ENCODE data around the gene SLIT1. TPM values are rescaled to one million over a fixed set of nuclear protein-coding genes. Genes with fewer than 3 reads are reported as not detected.

Gene SLIT1
- total RNA-seq, 1 donor from 2014 or later, result 0.49 TPM

DNA sequence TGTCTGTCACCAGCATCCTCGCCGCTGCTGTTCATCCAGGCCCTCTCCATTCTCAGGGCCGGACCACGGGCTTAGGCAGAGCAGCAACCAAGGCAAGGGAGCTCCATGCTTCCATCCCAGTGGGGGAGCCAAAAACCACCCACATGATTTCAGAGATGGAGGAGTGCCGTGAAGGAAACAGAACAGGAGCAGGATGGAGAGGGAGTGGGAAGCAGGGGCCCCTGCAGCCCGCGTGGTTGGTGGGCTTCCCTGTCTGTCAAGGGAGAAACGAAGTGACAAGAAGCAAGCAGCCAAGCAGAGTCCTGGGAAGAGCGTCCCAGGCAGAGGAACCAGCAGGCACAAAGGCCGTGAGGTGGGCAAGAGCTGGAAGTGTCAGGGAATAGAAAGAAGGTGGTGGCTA lies 95.7 kb downstream of the SLIT1 start:
- no peaks in the 10 kb centered on the region for H3K36me3 ChIP-seq
- H3K9me3 ChIP-seq, result no peaks in the 10 kb centered on the region
- TF ChIP-seq POLR2A (IDR thresholded peaks at IDR 0.05) (no peak), POLR2AphosphoS5 (IDR thresholded peaks at IDR 0.05; ENCODE audit: insufficient read depth in 1 of 2, low read depth in 1 of 2) (no peak)
- TF ChIP-seq, protein P1, sequence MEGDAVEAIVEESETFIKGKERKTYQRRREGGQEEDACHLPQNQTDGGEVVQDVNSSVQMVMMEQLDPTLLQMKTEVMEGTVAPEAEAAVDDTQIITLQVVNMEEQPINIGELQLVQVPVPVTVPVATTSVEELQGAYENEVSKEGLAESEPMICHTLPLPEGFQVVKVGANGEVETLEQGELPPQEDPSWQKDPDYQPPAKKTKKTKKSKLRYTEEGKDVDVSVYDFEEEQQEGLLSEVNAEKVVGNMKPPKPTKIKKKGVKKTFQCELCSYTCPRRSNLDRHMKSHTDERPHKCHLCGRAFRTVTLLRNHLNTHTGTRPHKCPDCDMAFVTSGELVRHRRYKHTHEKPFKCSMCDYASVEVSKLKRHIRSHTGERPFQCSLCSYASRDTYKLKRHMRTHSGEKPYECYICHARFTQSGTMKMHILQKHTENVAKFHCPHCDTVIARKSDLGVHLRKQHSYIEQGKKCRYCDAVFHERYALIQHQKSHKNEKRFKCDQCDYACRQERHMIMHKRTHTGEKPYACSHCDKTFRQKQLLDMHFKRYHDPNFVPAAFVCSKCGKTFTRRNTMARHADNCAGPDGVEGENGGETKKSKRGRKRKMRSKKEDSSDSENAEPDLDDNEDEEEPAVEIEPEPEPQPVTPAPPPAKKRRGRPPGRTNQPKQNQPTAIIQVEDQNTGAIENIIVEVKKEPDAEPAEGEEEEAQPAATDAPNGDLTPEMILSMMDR (IDR thresholded peaks at IDR 0.05), result no peak
- intact Hi-C loops (cut with DNase I), result no loop called here
- no peaks in the 10 kb centered on the region for H3K27me3 ChIP-seq
- no peak overlapping the region for H3K27ac ChIP-seq
- DNase-seq (ENCODE audit: extremely low spot score in 2 of 2), result no peak
- no peak overlapping the region for H3K4me3 ChIP-seq
- no peaks in the 10 kb centered on the region for H3K4me1 ChIP-seq

DNA sequence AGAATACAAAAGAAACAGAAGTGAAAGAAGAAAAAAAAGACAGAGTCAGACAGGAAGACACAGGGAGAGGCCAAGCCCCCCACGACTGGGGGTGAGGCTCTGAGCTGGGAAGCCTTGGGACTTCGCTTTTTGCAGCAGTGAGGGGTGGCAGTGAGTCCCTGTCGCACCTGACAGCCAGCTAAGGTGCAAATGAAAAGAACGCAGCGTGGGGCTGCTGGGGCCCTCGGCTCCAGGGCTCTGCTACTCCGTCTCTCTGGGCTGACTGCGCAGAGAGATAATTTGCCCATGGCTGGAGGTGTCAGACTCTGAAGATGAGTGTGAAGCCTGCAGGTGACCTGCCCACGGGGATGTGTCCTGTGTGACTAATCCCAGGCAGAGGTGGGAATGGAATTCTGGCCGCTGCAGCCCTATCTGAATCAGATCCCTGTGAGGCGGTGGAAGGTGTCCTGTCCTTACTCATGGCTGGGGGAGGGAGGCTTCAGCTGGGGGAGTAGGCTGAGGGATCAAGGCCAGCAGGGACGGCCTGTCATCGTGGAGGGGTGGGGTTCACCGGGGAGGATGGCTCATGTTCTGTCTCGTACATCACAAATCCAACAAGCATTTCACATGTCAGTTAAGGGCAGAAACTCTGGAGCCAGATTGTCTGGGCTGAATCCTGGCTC lies 96.4 kb downstream of the SLIT1 start:
- Histone ChIP-seq H3K27me3 (no peaks in the 10 kb centered on the region), H3K27ac (no peak overlapping the region), H3K36me3 (no peaks in the 10 kb centered on the region), H3K4me1 (no peaks in the 10 kb centered on the region), H3K4me3 (no peak overlapping the region), H3K9me3 (no peaks in the 10 kb centered on the region)
- no peak for TF ChIP-seq POLR2A (IDR thresholded peaks at IDR 0.05)
- TF ChIP-seq, protein P1 (IDR thresholded peaks at IDR 0.05), result no peak
- TF ChIP-seq POLR2AphosphoS5 (IDR thresholded peaks at IDR 0.05; ENCODE audit: insufficient read depth in 1 of 2, low read depth in 1 of 2), result no peak
- no peak for DNase-seq (ENCODE audit: extremely low spot score in 2 of 2)
- intact Hi-C loops (cut with DNase I), result no loop called here

DNA sequence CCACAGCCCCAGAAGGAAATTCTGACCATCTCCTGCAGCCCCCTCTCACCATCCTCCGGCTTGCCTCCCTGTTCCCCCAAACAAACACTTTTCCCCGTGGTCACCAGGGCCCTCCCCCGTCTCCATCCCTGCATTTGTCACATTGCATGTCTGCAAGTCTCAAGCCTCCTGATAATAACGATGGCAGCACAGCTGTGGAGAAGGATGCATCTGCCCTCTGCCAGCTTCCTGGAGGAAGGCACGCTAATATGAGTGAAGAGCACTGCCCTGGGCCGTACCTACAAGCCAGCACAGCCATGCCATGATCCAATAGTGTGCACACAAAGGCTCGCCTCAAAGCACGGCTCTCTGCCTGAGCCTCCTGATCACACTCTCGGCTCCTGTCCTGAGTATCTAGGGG lies 98.5 kb downstream of the SLIT1 start:
- H3K36me3 ChIP-seq, result no peaks in the 10 kb centered on the region
- H3K4me1 ChIP-seq, result no peaks in the 10 kb centered on the region
- H3K9me3 ChIP-seq, result no peaks in the 10 kb centered on the region
- DNase-seq (ENCODE audit: extremely low spot score in 2 of 2), result no peak
- no peak overlapping the region for H3K27ac ChIP-seq
- TF ChIP-seq POLR2A (IDR thresholded peaks at IDR 0.05) (no peak), POLR2AphosphoS5 (IDR thresholded peaks at IDR 0.05; ENCODE audit: insufficient read depth in 1 of 2, low read depth in 1 of 2) (no peak)
- TF ChIP-seq, protein P1 (IDR thresholded peaks at IDR 0.05), result no peak
- H3K27me3 ChIP-seq, result no peaks in the 10 kb centered on the region
- intact Hi-C loops (cut with DNase I), result no loop called here
- H3K4me3 ChIP-seq, result no peak overlapping the region

DNA sequence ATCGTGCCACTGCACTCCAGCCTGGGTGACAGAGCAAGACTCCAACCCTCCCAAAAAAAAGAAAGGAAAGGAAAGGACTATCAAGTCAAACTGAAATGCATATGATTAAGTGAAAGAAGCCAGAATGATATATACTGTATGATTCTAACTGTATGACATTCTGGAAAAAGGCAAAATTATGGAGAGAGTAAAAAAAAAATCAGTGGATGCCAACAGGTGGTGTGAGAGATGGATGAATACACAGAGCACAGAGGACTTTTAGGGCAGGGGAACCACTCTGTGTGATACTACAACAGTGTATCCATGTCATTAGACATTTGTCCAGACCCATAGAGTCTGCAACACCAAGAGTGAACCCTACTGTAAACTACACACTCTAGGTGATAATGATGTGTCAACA lies 99.2 kb downstream of the SLIT1 start:
- Histone ChIP-seq H3K4me1 (no peaks in the 10 kb centered on the region), H3K4me3 (no peak overlapping the region)
- intact Hi-C loops (cut with DNase I), result no loop called here

More for the DNA sequence above, 99.2 kb downstream of the SLIT1 start:
- Histone ChIP-seq H3K36me3 (no peaks in the 10 kb centered on the region), H3K27ac (no peak overlapping the region), H3K9me3 (no peaks in the 10 kb centered on the region), H3K27me3 (no peaks in the 10 kb centered on the region)
- DNase-seq (ENCODE audit: extremely low spot score in 2 of 2), result no peak
- TF ChIP-seq POLR2A (IDR thresholded peaks at IDR 0.05) (no peak), POLR2AphosphoS5 (IDR thresholded peaks at IDR 0.05; ENCODE audit: insufficient read depth in 1 of 2, low read depth in 1 of 2) (no peak)
- TF ChIP-seq, protein P1 (IDR thresholded peaks at IDR 0.05), result no peak
